Measurements from ENCODE around the gene SLC16A7.
A peak's percentile ranks its signal among the peaks of the same experiment; 100 is the strongest.

Gene SLC16A7

GRCh38 chr12:59646636-59647035 lies 50.8 kb downstream of the SLC16A7 start:
- in situ Hi-C loops (cut with HindIII; ENCODE audit: low sequenced_read_pairs), result no loop called here
- DNase-seq (ENCODE audit: low read depth, low spot score), result no peak
- TF ChIP-seq CTCF (IDR thresholded peaks at IDR 0.05; ENCODE audit: low read depth, low read length), result no peak
- no peak overlapping the region for H3K4me3 ChIP-seq (ENCODE audit: low read depth, low read length)

GRCh38 chr12:59649203-59649602 lies 53.4 kb downstream of the SLC16A7 start:
- no peak for DNase-seq (ENCODE audit: low read depth, low spot score)
- TF ChIP-seq CTCF (IDR thresholded peaks at IDR 0.05; ENCODE audit: low read depth, low read length), result no peak
- in situ Hi-C loops (cut with HindIII; ENCODE audit: low sequenced_read_pairs), result no loop called here

GRCh38 chr12:59650588-59651228 lies 54.9 kb downstream of the SLC16A7 start:
- TF ChIP-seq CTCF (IDR thresholded peaks at IDR 0.05; ENCODE audit: low read depth, low read length), result peak; percentile 9
- H3K4me3 ChIP-seq (ENCODE audit: low read depth, low read length), result no peak overlapping the region
- DNase-seq (ENCODE audit: low read depth, low spot score), result peak; percentile 52
- in situ Hi-C loops (cut with HindIII; ENCODE audit: low sequenced_read_pairs), result no loop called here

More at GRCh38 chr12:59649203-59649602, 53.4 kb downstream of the SLC16A7 start:
- H3K4me3 ChIP-seq (ENCODE audit: low read depth, low read length), result no peak overlapping the region

- no peak overlapping the region for H3K4me3 ChIP-seq (ENCODE audit: low read depth, low read length)
- no peak for TF ChIP-seq CTCF (IDR thresholded peaks at IDR 0.05; ENCODE audit: low read depth, low read length)
- in situ Hi-C loops (cut with HindIII; ENCODE audit: low sequenced_read_pairs), result no loop called here
- DNase-seq (ENCODE audit: low read depth, low spot score), result peak; percentile 44
These were observed 55.5 kb downstream of the SLC16A7 start for GRCh38 chr12:59651229-59651920.

- in situ Hi-C loops (cut with HindIII; ENCODE audit: low sequenced_read_pairs), result no loop called here
- no peak for DNase-seq (ENCODE audit: low read depth, low spot score)
- no peak for TF ChIP-seq CTCF (IDR thresholded peaks at IDR 0.05; ENCODE audit: low read depth, low read length)
- H3K4me3 ChIP-seq (ENCODE audit: low read depth, low read length), result no peak overlapping the region
These were observed 56.3 kb downstream of the SLC16A7 start for GRCh38 chr12:59652130-59652529.

GRCh38 chr12:59654061-59654460 lies 58.2 kb downstream of the SLC16A7 start:
- in situ Hi-C loops (cut with HindIII; ENCODE audit: low sequenced_read_pairs), result no loop called here
- DNase-seq (ENCODE audit: low read depth, low spot score), result no peak
- TF ChIP-seq CTCF (IDR thresholded peaks at IDR 0.05; ENCODE audit: low read depth, low read length), result no peak
- H3K4me3 ChIP-seq (ENCODE audit: low read depth, low read length), result no peak overlapping the region
